Uterus (tissue), 2 donors: ENCODE results near the gene TTC12.

Source experiments
- POLR2A ChIP-seq, 2 donors: fragments of 450-650 bp; IDR thresholded peaks; one replicate each; pipeline ENCODE4 v1.6.1; 2016; ENCODE audit warnings: antibody characterized with exemption in 2 of 2, mild to moderate bottlenecking in 1 of 2, moderate library complexity in 1 of 2
- TF ChIP-seq, protein P1 (sequence below), 4 experiments: fragments of 200-600 bp in 2 of 4; fragments of 450-650 bp in 2 of 4; sonication (generic) in 2 of 4; IDR thresholded peaks; one replicate each; pipeline ENCODE4 v1.5.1; 2016 to 2019; ENCODE audit warnings: antibody characterized with exemption in 4 of 4, mild to moderate bottlenecking in 2 of 4, moderate library complexity in 1 of 4

DNA sequence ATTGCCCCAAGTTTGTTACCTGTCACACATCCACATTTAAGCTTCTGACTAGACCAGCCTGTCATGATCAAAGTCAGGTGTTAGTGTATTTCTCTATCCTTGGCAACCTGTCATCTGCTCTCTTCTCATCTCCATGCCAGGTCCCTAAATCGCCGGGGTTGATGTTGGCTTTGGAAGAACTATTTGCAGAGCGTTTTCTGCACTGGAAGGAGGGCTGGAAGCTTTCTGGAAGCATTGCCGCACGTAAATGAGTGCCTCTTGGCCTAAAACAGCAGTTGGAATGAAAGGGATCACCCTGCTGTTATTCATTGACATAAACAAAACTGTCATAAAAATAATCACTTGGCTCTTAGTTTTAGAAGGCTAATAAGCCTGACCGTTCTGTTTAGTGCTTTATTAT, 1.4 kb downstream of the TTC12 start:
- TF ChIP-seq, protein P1, sequence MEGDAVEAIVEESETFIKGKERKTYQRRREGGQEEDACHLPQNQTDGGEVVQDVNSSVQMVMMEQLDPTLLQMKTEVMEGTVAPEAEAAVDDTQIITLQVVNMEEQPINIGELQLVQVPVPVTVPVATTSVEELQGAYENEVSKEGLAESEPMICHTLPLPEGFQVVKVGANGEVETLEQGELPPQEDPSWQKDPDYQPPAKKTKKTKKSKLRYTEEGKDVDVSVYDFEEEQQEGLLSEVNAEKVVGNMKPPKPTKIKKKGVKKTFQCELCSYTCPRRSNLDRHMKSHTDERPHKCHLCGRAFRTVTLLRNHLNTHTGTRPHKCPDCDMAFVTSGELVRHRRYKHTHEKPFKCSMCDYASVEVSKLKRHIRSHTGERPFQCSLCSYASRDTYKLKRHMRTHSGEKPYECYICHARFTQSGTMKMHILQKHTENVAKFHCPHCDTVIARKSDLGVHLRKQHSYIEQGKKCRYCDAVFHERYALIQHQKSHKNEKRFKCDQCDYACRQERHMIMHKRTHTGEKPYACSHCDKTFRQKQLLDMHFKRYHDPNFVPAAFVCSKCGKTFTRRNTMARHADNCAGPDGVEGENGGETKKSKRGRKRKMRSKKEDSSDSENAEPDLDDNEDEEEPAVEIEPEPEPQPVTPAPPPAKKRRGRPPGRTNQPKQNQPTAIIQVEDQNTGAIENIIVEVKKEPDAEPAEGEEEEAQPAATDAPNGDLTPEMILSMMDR (IDR thresholded peaks at IDR 0.05) = no peak
- no peak for TF ChIP-seq POLR2A (IDR thresholded peaks at IDR 0.05)
